B cell (primary cell): ENCODE measurements around the gene SYT14. TPM values are rescaled to one million over a fixed set of nuclear protein-coding genes. Genes with fewer than 3 reads are reported as not detected.

Experiments
- ATAC-seq: fragments of 200-7000 bp; cut with Tn5 transposase; one replicate; pipeline ENCODE4 v1.10.0; 2021; ENCODE audit warnings: low read depth, mild to moderate bottlenecking, moderate number of reproducible peaks, moderate library complexity
- CTCF ChIA-PET: fragments of 350-600 bp; sonication (Branson Sonifier 250); formaldehyde crosslinking; loops from one replicate; lab custom pipeline; 2021; ENCODE audit warnings: antibody characterized with exemption, inconsistent platforms; lab: Charles Lee
- POLR2A ChIA-PET: fragments of 350-600 bp; sonication (Branson Sonifier 250); formaldehyde crosslinking; loops from one replicate; lab custom pipeline; 2021; ENCODE audit warnings: antibody characterized with exemption; lab: Charles Lee
- DNase-seq: peaks from one replicate; pipeline ENCODE4 v3.0.0; 2013
- H2AFZ ChIP-seq: 2 replicates; pipeline ENCODE4 v1.6.1; 2012; ENCODE audit warnings: mild to moderate bottlenecking, low read depth, low read length; ENCODE audit not compliant: insufficient read depth, poor library complexity, severe bottlenecking
- H3K27ac ChIP-seq, 2 donors: 1 replicate in 1 of 2; 2 replicates in 1 of 2; pipeline ENCODE4 v1.5.1; 2012 to 2013; ENCODE audit warnings: low read length in 2 of 2, mild to moderate bottlenecking in 2 of 2, moderate library complexity in 1 of 2
- H3K27me3 ChIP-seq, 4 experiments: fragments of 200-600 bp in 1 of 4; sonication (generic) in 1 of 4; replicated peaks in 1 of 4; 1 replicate in 2 of 4; 2 replicates in 2 of 4; pipeline versions ENCODE4 v1.6.1 to v1.7.0; 2013 to 2016; ENCODE audit warnings: low read length in 3 of 4, mild to moderate bottlenecking in 2 of 4, mixed read lengths in 1 of 4, moderate library complexity in 1 of 4; ENCODE audit not compliant: insufficient read depth in 4 of 4, control insufficient read depth in 3 of 4; ENCODE audit errors: control extremely low read depth in 1 of 4
- H3K36me3 ChIP-seq, 2 experiments: replicated peaks in 1 of 2; 1 replicate in 1 of 2; 2 replicates in 1 of 2; pipeline versions ENCODE4 v1.6.1 to v1.7.1; 2013; ENCODE audit warnings: low read length in 1 of 2; ENCODE audit not compliant: insufficient read depth in 2 of 2, control insufficient read depth in 1 of 2; ENCODE audit errors: control extremely low read depth in 1 of 2, extremely low read depth in 1 of 2
- H3K4me1 ChIP-seq, 2 donors: fragments of 200-600 bp in 1 of 2; sonication (generic) in 1 of 2; 1 replicate in 1 of 2; 2 replicates in 1 of 2; pipeline versions ENCODE4 v1.5.1 to v1.6.1; 2013 to 2017; ENCODE audit warnings: low read length in 2 of 2; ENCODE audit not compliant: control insufficient read depth in 2 of 2, insufficient read depth in 2 of 2
- H3K4me2 ChIP-seq: replicated peaks from 2 replicates; pipeline ENCODE3; 2012; ENCODE audit warnings: mild to moderate bottlenecking, low read depth, low read length; ENCODE audit not compliant: poor library complexity, severe bottlenecking
- H3K4me3 ChIP-seq, 5 experiments: fragments of 200-600 bp in 1 of 5; sonication (generic) in 1 of 5; 1 replicate in 3 of 5; 2 replicates in 2 of 5; pipeline versions ENCODE4 v1.5.1 to v1.7.0; 2011 to 2016; ENCODE audit warnings: low read length in 4 of 5, mild to moderate bottlenecking in 4 of 5, low read depth in 2 of 5, control low read depth in 1 of 5, moderate library complexity in 1 of 5; ENCODE audit not compliant: insufficient read depth in 1 of 5; ENCODE audit errors: control extremely low read depth in 1 of 5, extremely low read depth in 1 of 5
- H3K79me2 ChIP-seq: fragments of 200-600 bp; sonication (generic); one replicate; pipeline ENCODE4 v1.6.0; 2016; ENCODE audit warnings: low read length; ENCODE audit not compliant: control insufficient read depth, insufficient read depth
- H3K9ac ChIP-seq: fragments of 200-600 bp; sonication (generic); 2 replicates; pipeline ENCODE4 v1.6.1; 2017; ENCODE audit warnings: mild to moderate bottlenecking, low read length, moderate library complexity
- H3K9me3 ChIP-seq, 3 donors: one replicate each; pipeline versions ENCODE4 v1.6.1 to v1.7.1; 2013; ENCODE audit warnings: low read length in 2 of 3; ENCODE audit not compliant: control insufficient read depth in 2 of 3, insufficient read depth in 1 of 3; ENCODE audit errors: control extremely low read depth in 1 of 3
- H4K20me1 ChIP-seq: 2 replicates; pipeline ENCODE4 v1.6.0; 2012; ENCODE audit warnings: mild to moderate bottlenecking, low read length; ENCODE audit not compliant: insufficient read depth, control insufficient read depth, poor library complexity, severe bottlenecking
- H3K27ac Mint-ChIP-seq: one replicate; pipeline ENCODE4 v1.8.0; 2021; ENCODE audit warnings: mixed read lengths
- H3K27me3 Mint-ChIP-seq: one replicate; pipeline ENCODE4 v1.8.0; 2021; ENCODE audit warnings: mixed read lengths
- H3K4me1 Mint-ChIP-seq: one replicate; pipeline ENCODE4 v1.8.0; 2021; ENCODE audit warnings: mixed read lengths
- H3K4me3 Mint-ChIP-seq: one replicate; pipeline ENCODE4 v1.8.0; 2021; ENCODE audit warnings: mixed read lengths
- H3K9me3 Mint-ChIP-seq: one replicate; pipeline ENCODE4 v1.8.0; 2022; ENCODE audit warnings: mixed read lengths; ENCODE audit not compliant: insufficient read depth
- CTCF ChIP-seq: fragments of 200-600 bp; IDR thresholded peaks from one replicate; pipeline ENCODE4 v1.8.0; 2022; ENCODE audit warnings: antibody characterized with exemption, mild to moderate bottlenecking
- EZH2 ChIP-seq: IDR thresholded peaks from 2 replicates; pipeline ENCODE4 v1.6.1; 2012; ENCODE audit warnings: borderline replicate concordance, low read depth, mild to moderate bottlenecking, moderate library complexity, low read length; ENCODE audit not compliant: insufficient read depth, poor library complexity, severe bottlenecking
- WGBS: methylation state at CpG from one replicate; pipeline ENCODE4 v1.1.5; 2013; ENCODE audit warnings: missing lambda C conversion rate; ENCODE audit not compliant: insufficient coverage; 5-methylcytosine and 5-hydroxymethylcytosine counted together
- intact Hi-C: fragments of 100-400 bp; cut with micrococcal nuclease; formaldehyde crosslinking; loops from one replicate; pipeline ENCODE4 v1.10.0; 2022
- polyA plus RNA-seq: library from polyadenylated mRNA; depleted of rRNA; stranded (reverse); fragments of >200 nt; gene quantifications from 2 replicates; pipeline ENCODE4 v1.2.3, GENCODE V29; 2012
- total RNA-seq, 2 donors: library from RNA; stranded (reverse); fragments of 120-200 nt in 1 of 2; gene quantifications; 1 replicate in 1 of 2; 2 replicates in 1 of 2; pipeline versions ENCODE4 v1.2.3 to v1.2.4, GENCODE V29; 2013 to 2022

SYT14 gene
- total and polyA plus RNA-seq, 2 donors (not counting 1 experiment from before 2014, with no cell fraction given) = not detected

GRCh38 chr1:210003501-210003900 lies 65.5 kb downstream of the SYT14 start:
- WGBS = no CpG with 5 or more reads among the region's 1 CpG
- no peaks in the 10 kb centered on the region for H3K27me3 Mint-ChIP-seq
- no peaks in the 10 kb centered on the region for H3K4me1 Mint-ChIP-seq
- Histone ChIP-seq H3K27me3 (no peaks in the 10 kb centered on the region), H3K36me3 (no peaks in the 10 kb centered on the region), H3K4me3 (no peak overlapping the region), H3K4me2 (no peak overlapping the region), H3K9ac (no peak overlapping the region), H4K20me1 (no peaks in the 10 kb centered on the region), H3K9me3 (no peaks in the 10 kb centered on the region), H2AFZ (no peak overlapping the region), H3K27ac (no peak overlapping the region), H3K79me2 (no peaks in the 10 kb centered on the region), H3K4me1 (no peaks in the 10 kb centered on the region)
- H3K27ac Mint-ChIP-seq = no peak overlapping the region
- DNase-seq = no peak
- CTCF ChIA-PET = no interaction called here
- TF ChIP-seq CTCF (no peak), EZH2 (no peak)
- intact Hi-C loops = no loop called here
- no peaks in the 10 kb centered on the region for H3K9me3 Mint-ChIP-seq
- POLR2A ChIA-PET = no interaction called here
- no peak for ATAC-seq
- no peak overlapping the region for H3K4me3 Mint-ChIP-seq

- H3K4me3 ChIP-seq = no peak overlapping the region
- H3K4me2 ChIP-seq = no peak overlapping the region
- no peak for DNase-seq
- H3K27me3 ChIP-seq = no peaks in the 10 kb centered on the region
- H3K27ac ChIP-seq = no peak overlapping the region
- H3K36me3 ChIP-seq = no peaks in the 10 kb centered on the region
- no peaks in the 10 kb centered on the region for H3K4me1 ChIP-seq
- WGBS = no CpG with 5 or more reads among the region's 2 CpGs
- TF ChIP-seq EZH2 (no peak), CTCF (no peak)
- Mint-ChIP-seq H3K4me1 (no peaks in the 10 kb centered on the region), H3K27ac (no peak overlapping the region), H3K4me3 (no peak overlapping the region), H3K27me3 (no peaks in the 10 kb centered on the region), H3K9me3 (no peaks in the 10 kb centered on the region)
- no peak overlapping the region for H2AFZ ChIP-seq
- intact Hi-C loops = no loop called here
- H4K20me1 ChIP-seq = no peaks in the 10 kb centered on the region
- POLR2A ChIA-PET = no interaction called here
- no peaks in the 10 kb centered on the region for H3K79me2 ChIP-seq
- H3K9me3 ChIP-seq = no peaks in the 10 kb centered on the region
- ATAC-seq = no peak
- H3K9ac ChIP-seq = no peak overlapping the region
- CTCF ChIA-PET = no interaction called here
These were observed 72.1 kb downstream of the SYT14 start for GRCh38 chr1:210010161-210010560.
